Activated T-cell treated with anti-CD3 and anti-CD28 coated beads, Interleukin-2, amount 50 U/mL, for 72 hours (primary cell): Measurements from ENCODE around the gene TMEM270. TPM values are rescaled to one million over a fixed set of nuclear protein-coding genes. Genes with fewer than 3 reads are reported as not detected.
A peak's percentile ranks its signal among the peaks of the same experiment; 100 is the strongest.
"Not testable (repeated sequence)": the region's sequence is repeated elsewhere in the genome, so short reads cannot be mapped to it uniquely, and the experiment has no call there.

Experiments
- ATAC-seq, 2 donors: fragments of 150-1000 bp; cut with Tn5 transposase; replicated peaks in 1 of 2; 2 replicates each; pipeline ENCODE4 v1.10.0; 2021; ENCODE audit warnings: moderate library complexity in 2 of 2, mild to moderate bottlenecking in 1 of 2
- DNase-seq, 2 donors: peaks; one replicate each; pipeline ENCODE4 v3.0.0; 2021 to 2022; ENCODE audit warnings: mixed read lengths in 1 of 2
- H3K27ac Mint-ChIP-seq: one replicate; pipeline ENCODE4 v1.8.0; 2022; ENCODE audit warnings: mild to moderate bottlenecking, moderate library complexity, mixed read lengths
- H3K27me3 Mint-ChIP-seq: one replicate; pipeline ENCODE4 v1.8.0; 2022; ENCODE audit warnings: low read depth, mixed read lengths
- H3K36me3 Mint-ChIP-seq, 2 donors: one replicate each; pipeline ENCODE4 v1.8.0; 2022; ENCODE audit warnings: mixed read lengths in 2 of 2, mild to moderate bottlenecking in 1 of 2; ENCODE audit not compliant: insufficient read depth in 2 of 2
- H3K4me1 Mint-ChIP-seq: one replicate; pipeline ENCODE4 v1.8.0; 2022; ENCODE audit warnings: low read depth, mixed read lengths
- H3K4me3 Mint-ChIP-seq, 2 donors: one replicate each; pipeline ENCODE4 v1.8.0; 2022; ENCODE audit warnings: mild to moderate bottlenecking in 2 of 2, mixed read lengths in 2 of 2, moderate library complexity in 2 of 2
- H3K9me3 Mint-ChIP-seq, 2 donors: one replicate each; pipeline ENCODE4 v1.8.0; 2022; ENCODE audit warnings: mixed read lengths in 2 of 2
- total RNA-seq, 2 donors: library from RNA; stranded (reverse); gene quantifications; one replicate each; pipeline ENCODE4 v1.2.3, GENCODE V29; 2022

The TMEM270 gene
- total RNA-seq, result not detected

- Mint-ChIP-seq H3K4me3 (no peak within 1 kb of the TSS), H3K27me3 (peaks cover 18% of the 10 kb centered on the region), H3K9me3 (no peaks in the 10 kb centered on the region), H3K36me3 (no peaks in the 10 kb centered on the region), H3K4me1 (peaks cover under 1% of the 10 kb centered on the region), H3K27ac (no peak within 1 kb of the TSS)
- ATAC-seq (no peak), DNase-seq (no peak)
These were observed at the start of gene TMEM270 for GRCh38 chr7:73860859-73861258. Gene TMEM270 (plus strand): TSS chr7:73861159. CDS start chr7:73861195, 36 bp downstream.

DNA sequence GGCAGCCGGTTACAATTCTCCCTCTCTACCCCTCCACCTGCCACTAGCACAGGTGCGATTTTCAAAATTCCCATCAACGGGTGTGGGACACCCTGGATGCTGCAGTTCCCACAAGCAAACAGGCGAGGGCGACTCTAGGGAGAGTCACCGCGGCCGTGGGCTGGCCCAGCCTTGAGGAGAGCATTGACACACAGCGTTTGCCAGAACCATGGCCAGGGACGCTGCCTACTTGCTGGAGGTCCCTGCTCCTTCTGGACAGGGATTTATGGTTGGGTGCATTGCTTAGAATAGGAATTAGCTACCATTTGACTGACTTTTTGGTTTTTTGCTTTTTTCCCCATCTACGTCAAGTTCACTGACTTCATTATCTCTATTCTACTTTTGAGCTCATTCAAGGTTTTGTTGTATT is 49.2 kb upstream of the TMEM270 start:
- ATAC-seq (peak; percentile 83 to 84), DNase-seq (peak; percentile 61 to 67)
- H3K9me3 Mint-ChIP-seq, result no peaks in the 10 kb centered on the region
- H3K4me3 Mint-ChIP-seq, result no peak overlapping the region
- H3K27ac Mint-ChIP-seq, result no peak overlapping the region
- no peaks in the 10 kb centered on the region for H3K4me1 Mint-ChIP-seq
- H3K36me3 Mint-ChIP-seq, result no peaks in the 10 kb centered on the region
- H3K27me3 Mint-ChIP-seq, result no peaks in the 10 kb centered on the region

GRCh38 chr7:73812996-73813395 is 48.0 kb upstream of the TMEM270 start:
- DNase-seq (no peak), ATAC-seq (no peak)
- Mint-ChIP-seq H3K27me3 (no peaks in the 10 kb centered on the region), H3K27ac (no peak overlapping the region), H3K9me3 (no peaks in the 10 kb centered on the region), H3K4me3 (no peak overlapping the region), H3K4me1 (no peaks in the 10 kb centered on the region), H3K36me3 (no peaks in the 10 kb centered on the region)

DNA sequence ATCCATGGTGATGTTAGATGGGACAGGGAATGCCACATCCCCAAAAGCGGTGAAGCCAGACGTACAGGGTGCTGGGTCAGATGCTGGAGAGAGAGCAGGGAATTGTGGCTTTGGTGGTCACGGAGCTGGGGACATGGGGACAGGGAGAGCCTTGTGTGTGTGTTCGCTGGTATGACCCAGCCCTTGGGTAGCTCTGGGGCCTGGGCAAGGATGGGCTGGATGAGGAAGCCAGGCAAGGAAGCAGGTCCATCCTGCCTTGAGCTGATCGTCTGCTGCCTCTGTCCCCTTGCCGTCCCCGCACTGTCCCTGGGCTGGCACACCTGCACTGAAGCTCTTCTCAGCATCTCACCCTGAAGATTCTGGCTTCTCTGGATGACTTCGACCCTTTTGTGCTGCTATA is 45.5 kb upstream of the TMEM270 start:
- Mint-ChIP-seq H3K4me1 (no peaks in the 10 kb centered on the region), H3K9me3 (no peaks in the 10 kb centered on the region), H3K4me3 (no peak overlapping the region), H3K27ac (no peak overlapping the region), H3K27me3 (no peaks in the 10 kb centered on the region), H3K36me3 (no peaks in the 10 kb centered on the region)
- DNase-seq (no peak), ATAC-seq (no peak)

GRCh38 chr7:73817121-73817520 is 43.8 kb upstream of the TMEM270 start:
- H3K27ac Mint-ChIP-seq, result no peak overlapping the region
- H3K4me1 Mint-ChIP-seq, result no peaks in the 10 kb centered on the region
- no peak for DNase-seq
- no peak for ATAC-seq
- no peaks in the 10 kb centered on the region for H3K9me3 Mint-ChIP-seq
- H3K4me3 Mint-ChIP-seq, result no peak overlapping the region
- H3K27me3 Mint-ChIP-seq, result no peaks in the 10 kb centered on the region
- H3K36me3 Mint-ChIP-seq, result no peaks in the 10 kb centered on the region

GRCh38 chr7:73820013-73820412 is 40.9 kb upstream of the TMEM270 start:
- DNase-seq (no peak), ATAC-seq (no peak)
- Mint-ChIP-seq H3K36me3 (no peaks in the 10 kb centered on the region), H3K4me1 (no peaks in the 10 kb centered on the region), H3K27me3 (no peaks in the 10 kb centered on the region), H3K9me3 (no peaks in the 10 kb centered on the region), H3K27ac (no peak overlapping the region), H3K4me3 (no peak overlapping the region)

DNA sequence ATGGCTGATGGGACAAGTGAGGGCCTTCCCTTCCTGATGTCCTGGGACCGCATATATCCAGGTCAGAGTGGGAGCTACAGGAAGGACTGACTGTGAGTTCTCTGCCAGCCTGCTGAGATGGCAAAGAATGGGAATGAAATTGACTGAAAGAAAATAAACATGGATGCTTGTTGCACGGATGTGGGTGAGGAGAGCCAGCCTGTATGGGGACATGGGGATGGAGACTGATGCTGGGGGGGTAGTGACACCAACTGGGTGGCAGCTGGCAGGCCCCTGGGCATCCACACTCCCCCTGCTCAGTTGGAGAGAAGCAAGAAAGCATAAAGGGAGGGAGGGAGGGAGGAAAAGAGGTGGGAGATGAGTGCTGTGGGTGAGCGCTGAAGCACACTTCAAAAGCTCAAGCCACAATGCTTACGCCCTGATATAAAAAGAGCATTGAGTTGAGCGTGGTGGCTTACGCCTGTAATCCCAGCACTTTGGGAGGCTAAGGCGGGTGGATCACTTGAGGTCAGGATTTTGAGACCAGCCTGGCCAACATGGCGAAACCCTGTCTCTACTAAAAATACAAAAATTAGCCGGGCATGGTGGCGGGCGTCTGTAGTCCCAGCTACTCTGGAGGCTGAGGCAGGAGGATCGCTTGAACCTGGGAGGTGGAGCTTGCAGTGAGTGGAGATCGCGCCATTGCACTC is 39.2 kb upstream of the TMEM270 start:
- H3K27ac Mint-ChIP-seq, H3K4me1 Mint-ChIP-seq, DNase-seq, H3K9me3 Mint-ChIP-seq, ATAC-seq, H3K4me3 Mint-ChIP-seq, H3K36me3 Mint-ChIP-seq: not testable (repeated sequence)
- H3K27me3 Mint-ChIP-seq, result peaks cover 10% of the 10 kb centered on the region

GRCh38 chr7:73822319-73823173 is 38.4 kb upstream of the TMEM270 start:
- ATAC-seq (no peak), DNase-seq (no peak)
- peaks cover 11% of the 10 kb centered on the region for H3K4me1 Mint-ChIP-seq
- H3K4me3 Mint-ChIP-seq, result no peak overlapping the region
- no peaks in the 10 kb centered on the region for H3K36me3 Mint-ChIP-seq
- H3K27me3 Mint-ChIP-seq, result peaks cover 18% of the 10 kb centered on the region
- no peak overlapping the region for H3K27ac Mint-ChIP-seq
- no peaks in the 10 kb centered on the region for H3K9me3 Mint-ChIP-seq

DNA sequence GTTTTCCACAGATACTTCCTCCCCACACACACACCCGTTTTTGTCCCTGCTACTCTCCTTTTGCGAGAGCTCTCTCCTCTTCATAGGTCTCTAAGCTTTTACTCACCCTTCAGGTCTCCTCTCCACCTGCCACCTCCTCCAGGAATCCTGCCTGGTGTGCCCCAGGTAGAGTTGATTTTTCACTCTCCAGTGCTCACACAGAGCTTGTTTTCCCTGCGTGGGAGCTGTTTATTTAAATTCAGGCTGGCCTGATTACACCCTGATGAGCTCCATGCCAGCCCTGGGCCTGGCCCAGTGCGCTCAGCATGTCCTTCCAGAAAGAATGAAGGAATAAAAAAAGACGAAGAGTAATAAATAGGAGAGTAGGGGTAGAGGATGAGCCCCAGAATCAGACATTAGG is 37.7 kb upstream of the TMEM270 start:
- no peak for DNase-seq
- no peaks in the 10 kb centered on the region for H3K36me3 Mint-ChIP-seq
- H3K4me3 Mint-ChIP-seq, result no peak overlapping the region
- H3K9me3 Mint-ChIP-seq, result no peaks in the 10 kb centered on the region
- peaks cover 23% of the 10 kb centered on the region for H3K27me3 Mint-ChIP-seq
- H3K4me1 Mint-ChIP-seq, result peaks cover 18% of the 10 kb centered on the region
- H3K27ac Mint-ChIP-seq, result no peak overlapping the region
- no peak for ATAC-seq

DNA sequence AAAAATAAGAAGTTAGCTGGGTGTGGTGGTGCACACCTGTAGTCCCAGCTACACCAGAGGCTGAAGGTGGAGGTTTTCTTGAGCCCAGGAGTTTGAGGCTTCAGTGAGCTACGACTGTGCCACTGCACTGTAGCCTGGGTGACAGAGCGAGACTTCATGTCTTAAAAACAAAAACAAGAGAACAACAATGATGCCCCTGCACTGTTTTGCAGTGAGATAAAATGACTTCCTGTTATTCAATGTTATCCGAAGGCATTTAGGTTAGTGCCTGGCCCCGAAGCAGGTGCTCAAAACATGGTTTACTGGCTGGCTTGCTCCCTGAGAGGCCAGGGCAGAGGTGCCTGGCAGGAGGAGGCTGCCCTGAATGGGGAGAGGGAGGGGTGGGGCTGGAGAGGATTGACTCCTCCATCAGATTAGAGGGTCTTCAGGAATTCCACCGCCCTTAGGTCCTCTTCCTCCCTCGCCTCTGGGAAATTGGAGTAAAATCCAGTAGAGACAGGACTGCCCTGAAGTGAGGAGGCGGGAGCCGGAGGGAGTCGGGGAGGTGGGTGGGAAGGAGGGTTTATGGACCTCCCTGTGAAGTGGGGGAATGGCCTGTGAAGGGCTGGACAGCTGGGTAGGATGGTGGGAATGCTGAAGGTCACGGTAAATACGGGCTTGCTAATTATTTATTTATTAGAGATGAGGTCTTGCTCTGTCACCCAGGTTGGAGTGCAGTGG is 36.9 kb upstream of the TMEM270 start:
- no peak overlapping the region for H3K27ac Mint-ChIP-seq
- DNase-seq, result no peak
- H3K4me3 Mint-ChIP-seq, result no peak overlapping the region

GRCh38 chr7:73824986-73825385 is 36.0 kb upstream of the TMEM270 start:
- DNase-seq (no peak), ATAC-seq (no peak)
- H3K4me3 Mint-ChIP-seq, result no peak overlapping the region
- H3K9me3 Mint-ChIP-seq, result no peaks in the 10 kb centered on the region
- no peaks in the 10 kb centered on the region for H3K36me3 Mint-ChIP-seq
- H3K4me1 Mint-ChIP-seq, result peaks cover 26% of the 10 kb centered on the region
- peaks cover 29% of the 10 kb centered on the region for H3K27me3 Mint-ChIP-seq
- H3K27ac Mint-ChIP-seq, result no peak overlapping the region

More for the DNA sequence above, 36.9 kb upstream of the TMEM270 start:
- H3K36me3 Mint-ChIP-seq, result no peaks in the 10 kb centered on the region
- peaks cover 28% of the 10 kb centered on the region for H3K27me3 Mint-ChIP-seq
- H3K9me3 Mint-ChIP-seq, result no peaks in the 10 kb centered on the region
- no peak for ATAC-seq
- peaks cover 25% of the 10 kb centered on the region for H3K4me1 Mint-ChIP-seq

DNA sequence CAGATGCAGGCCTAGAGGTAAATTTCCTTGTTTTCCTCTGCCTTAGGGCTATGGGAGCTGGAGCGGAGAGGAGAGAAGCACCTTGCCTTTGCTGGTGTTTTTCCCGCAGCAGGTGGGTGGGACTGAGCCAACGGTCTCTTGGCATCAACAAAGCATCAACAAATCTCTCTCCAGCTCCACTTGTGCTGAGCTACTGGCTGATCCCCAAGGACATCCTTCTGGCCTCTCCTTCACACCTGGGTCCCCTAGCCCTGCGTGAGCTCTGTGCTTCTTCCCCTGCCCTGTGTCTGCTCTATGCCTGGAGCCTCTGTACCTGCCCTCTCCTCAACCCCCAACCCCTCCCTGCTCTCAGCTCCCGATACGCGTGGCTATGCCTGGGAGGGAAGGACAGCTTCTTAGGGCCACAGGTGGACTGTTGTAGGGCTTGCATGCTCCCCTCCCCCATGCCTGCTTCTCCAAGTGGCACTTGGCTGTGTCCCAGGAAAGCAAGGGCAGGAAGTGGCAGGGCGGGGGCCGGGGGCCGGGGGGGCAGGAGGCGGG is 33.3 kb upstream of the TMEM270 start:
- H3K36me3 Mint-ChIP-seq, result no peaks in the 10 kb centered on the region
- no peaks in the 10 kb centered on the region for H3K9me3 Mint-ChIP-seq
- ATAC-seq (peak in 1 of 2 donors; percentile 14), DNase-seq (no peak)
- H3K27me3 Mint-ChIP-seq, result peaks cover 29% of the 10 kb centered on the region
- peak overlapping the region in 1 of 2 donors; percentile 29 for H3K4me3 Mint-ChIP-seq
- peaks cover 26% of the 10 kb centered on the region for H3K4me1 Mint-ChIP-seq
- H3K27ac Mint-ChIP-seq, result peak overlapping the region; percentile 49
